GM10266 (cell line): ENCODE data around the gene ABCG1.

Experiments used
- DNase-seq: peaks from one replicate; pipeline ENCODE4 v3.0.0; 2012; ENCODE audit errors: extremely low spot score
- CTCF ChIP-seq: IDR thresholded peaks from 2 replicates; pipeline ENCODE4 v1.5.1; 2012; ENCODE audit warnings: mild to moderate bottlenecking, low read depth; ENCODE audit not compliant: control insufficient read depth, insufficient read depth; ENCODE audit errors: missing control alignments

ABCG1 gene

GRCh38 chr21:42201615-42202161 lies 17.3 kb upstream of the ABCG1 start:
- DNase-seq, result no peak
- no peak for TF ChIP-seq CTCF

- no peak for TF ChIP-seq CTCF
- no peak for DNase-seq
These were observed 16.6 kb upstream of the ABCG1 start for GRCh38 chr21:42202321-42202720.

GRCh38 chr21:42203321-42203720 lies 15.6 kb upstream of the ABCG1 start:
- TF ChIP-seq CTCF, result no peak
- no peak for DNase-seq

- no peak for DNase-seq
- TF ChIP-seq CTCF, result no peak
These were observed 15.0 kb upstream of the ABCG1 start for GRCh38 chr21:42203936-42204335.

- DNase-seq, result no peak
- TF ChIP-seq CTCF, result no peak
These were observed 11.5 kb upstream of the ABCG1 start for GRCh38 chr21:42207426-42207825.

- no peak for TF ChIP-seq CTCF
- DNase-seq, result no peak
These were observed 10.9 kb upstream of the ABCG1 start for GRCh38 chr21:42208036-42208435.

- TF ChIP-seq CTCF, result no peak
- DNase-seq, result no peak
These were observed 10.0 kb upstream of the ABCG1 start for GRCh38 chr21:42208801-42209490.
